ENCODE measurements around the gene TCL1B.

TCL1B gene

GRCh38 chr14:95695051-95695450 lies 8.8 kb downstream of the TCL1B start:
- DNase-seq (ENCODE audit: low read depth): no peak
- TF ChIP-seq CTCF (IDR thresholded peaks at IDR 0.05; ENCODE audit: low read depth, low read length) (no peak), POLR2A (IDR thresholded peaks at IDR 0.05; ENCODE audit: extremely low read depth, insufficient read length) (no peak), MYC (IDR thresholded peaks at IDR 0.05; ENCODE audit: low read depth, low read length) (no peak)
- no peak overlapping the region for H3K4me3 ChIP-seq (ENCODE audit: low read depth, low read length)

GRCh38 chr14:95695913-95696312 lies 9.7 kb downstream of the TCL1B start:
- TF ChIP-seq MAX (IDR thresholded peaks at IDR 0.05; ENCODE audit: low read depth, low read length): no peak
- no peak for TF ChIP-seq CTCF (IDR thresholded peaks at IDR 0.05; ENCODE audit: low read depth, low read length)
- TF ChIP-seq MYC (IDR thresholded peaks at IDR 0.05; ENCODE audit: low read depth, low read length): no peak
- TF ChIP-seq POLR2A (IDR thresholded peaks at IDR 0.05; ENCODE audit: extremely low read depth, insufficient read length): no peak
- H3K4me3 ChIP-seq (ENCODE audit: low read depth, low read length): no peak overlapping the region
- DNase-seq (ENCODE audit: low read depth): no peak

DNA sequence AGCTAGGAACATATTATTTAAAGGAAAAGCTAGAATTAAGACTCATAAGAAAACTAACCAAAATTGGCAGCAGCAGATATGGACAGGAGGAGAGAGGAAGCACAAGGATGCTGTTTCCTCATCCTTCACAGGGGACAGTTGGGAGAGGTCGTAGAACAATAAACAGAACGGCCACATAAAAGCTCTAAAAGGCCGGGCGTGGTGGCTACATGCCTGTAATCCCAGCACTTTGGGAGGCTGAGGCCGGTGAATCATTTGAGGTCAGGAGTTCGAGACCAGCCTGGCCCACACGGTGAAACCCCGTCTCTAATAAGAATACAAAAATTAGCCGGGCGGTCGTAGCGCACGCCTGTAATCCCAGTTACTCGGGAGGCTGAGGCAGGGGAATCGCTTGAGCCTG lies 10.5 kb downstream of the TCL1B start:
- TF ChIP-seq POLR2A (IDR thresholded peaks at IDR 0.05; ENCODE audit: extremely low read depth, insufficient read length): no peak
- TF ChIP-seq MYC (IDR thresholded peaks at IDR 0.05; ENCODE audit: low read depth, low read length): no peak
- no peak for TF ChIP-seq CTCF (IDR thresholded peaks at IDR 0.05; ENCODE audit: low read depth, low read length)
- no peak for TF ChIP-seq MAX (IDR thresholded peaks at IDR 0.05; ENCODE audit: low read depth, low read length)
- H3K4me3 ChIP-seq (ENCODE audit: low read depth, low read length): no peak overlapping the region
- DNase-seq (ENCODE audit: low read depth): no peak

GRCh38 chr14:95697764-95698163 lies 11.5 kb downstream of the TCL1B start:
- TF ChIP-seq POLR2A (IDR thresholded peaks at IDR 0.05; ENCODE audit: extremely low read depth, insufficient read length): no peak
- no peak for DNase-seq (ENCODE audit: low read depth)

DNA sequence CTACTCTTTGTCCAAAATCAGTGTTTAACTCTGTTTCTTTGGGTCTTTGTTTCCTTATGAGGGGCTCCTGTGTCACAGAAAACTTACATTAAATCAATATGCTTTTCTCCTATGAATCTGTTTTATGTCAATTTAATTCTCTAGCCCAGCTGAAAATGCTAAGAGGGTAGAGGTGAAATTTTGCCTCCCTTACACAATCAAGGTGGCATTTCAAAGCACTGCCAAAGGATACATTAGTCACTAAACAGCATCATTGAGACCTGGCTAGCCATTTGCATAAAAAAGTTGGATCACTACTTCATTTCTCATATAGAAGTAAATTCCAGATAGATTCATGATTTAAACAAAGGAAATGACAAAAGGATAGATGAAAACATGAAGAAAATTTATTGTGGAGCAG lies 12.1 kb downstream of the TCL1B start:
- H3K4me3 ChIP-seq (ENCODE audit: low read depth, low read length): no peak overlapping the region
- no peak for TF ChIP-seq MYC (IDR thresholded peaks at IDR 0.05; ENCODE audit: low read depth, low read length)
- no peak for TF ChIP-seq MAX (IDR thresholded peaks at IDR 0.05; ENCODE audit: low read depth, low read length)
- TF ChIP-seq POLR2A (IDR thresholded peaks at IDR 0.05; ENCODE audit: extremely low read depth, insufficient read length): no peak
- no peak for TF ChIP-seq CTCF (IDR thresholded peaks at IDR 0.05; ENCODE audit: low read depth, low read length)
- no peak for DNase-seq (ENCODE audit: low read depth)

More at GRCh38 chr14:95697764-95698163, 11.5 kb downstream of the TCL1B start:
- H3K4me3 ChIP-seq (ENCODE audit: low read depth, low read length): no peak overlapping the region

DNA sequence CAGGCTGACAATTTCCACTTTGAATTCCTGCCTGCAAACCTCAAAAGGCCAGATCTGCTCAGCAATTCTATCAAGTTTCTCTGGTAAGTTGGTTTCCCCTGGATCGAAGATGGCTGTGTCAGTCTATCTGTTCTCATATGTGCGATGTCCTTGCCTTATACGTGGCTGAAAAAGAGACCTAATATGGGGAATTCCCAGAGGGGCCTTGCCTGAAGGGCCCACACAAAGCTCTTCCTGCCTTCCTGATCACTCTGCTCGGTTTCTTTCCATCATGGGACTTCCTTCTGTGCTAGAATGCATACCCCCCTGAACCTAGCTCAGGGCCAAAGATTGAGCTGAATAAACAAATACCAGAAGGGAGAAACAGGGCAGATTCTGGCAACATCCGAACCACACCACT lies 13.2 kb downstream of the TCL1B start:
- TF ChIP-seq CTCF (IDR thresholded peaks at IDR 0.05; ENCODE audit: low read depth, low read length): no peak
- TF ChIP-seq MAX (IDR thresholded peaks at IDR 0.05; ENCODE audit: low read depth, low read length): no peak
- TF ChIP-seq MYC (IDR thresholded peaks at IDR 0.05; ENCODE audit: low read depth, low read length): no peak
- no peak for TF ChIP-seq POLR2A (IDR thresholded peaks at IDR 0.05; ENCODE audit: extremely low read depth, insufficient read length)
- no peak overlapping the region for H3K4me3 ChIP-seq (ENCODE audit: low read depth, low read length)
- no peak for DNase-seq (ENCODE audit: low read depth)
